HCT116 (cell line): Measurements from ENCODE around the gene HDAC11. TPM values are rescaled to one million over a fixed set of nuclear protein-coding genes. Genes with fewer than 3 reads are reported as not detected.

Source experiments
- ATAC-seq: fragments of 200-7000 bp; cut with Tn5 transposase; 2 replicates; pipeline ENCODE4 v1.9.1; 2020; ENCODE audit warnings: mild to moderate bottlenecking, moderate library complexity
- BruUV-seq: library from RNA; stranded (reverse); fragments of 400-500 nt; replicated peaks from 2 replicates; lab custom pipeline; 2021; lab: Mats Ljungman, UMichigan
- CTCF ChIA-PET: fragments of 300-600 bp; sonication (Branson Sonifier 250); formaldehyde crosslinking; loops from one replicate; lab custom pipeline; 2021; ENCODE audit warnings: antibody characterized with exemption; lab: Charles Lee
- POLR2A ChIA-PET: fragments of 300-600, 350-600 bp; sonication (Branson Sonifier 250); formaldehyde crosslinking; loops from one replicate; lab custom pipeline; 2021; ENCODE audit warnings: antibody characterized with exemption; lab: Charles Lee
- RAD21 ChIA-PET, 2 experiments: fragments of 300-600 bp; sonication (Branson Sonifier 250); formaldehyde crosslinking; loops; one replicate each; lab custom pipeline; 2023; ENCODE audit warnings: low total read pairs in 2 of 2; ENCODE audit not compliant: uncharacterized antibody in 2 of 2, unreplicated experiment in 2 of 2, low non-redundant PET in 1 of 2; lab: Charles Lee
- DNase-seq: peaks from one replicate; pipeline ENCODE4 v3.0.0-alpha.2; 2010; ENCODE audit warnings: low read depth, low spot score
- H2AFZ ChIP-seq: fragments of 200-600 bp; shearing (Covaris generic), sonication (generic); 2 replicates; pipeline ENCODE4 v1.6.1; 2017; ENCODE audit warnings: low read depth, mixed run types, mixed read lengths, antibody characterized with exemption, low read length; ENCODE audit not compliant: poor library complexity, severe bottlenecking
- H3K27ac ChIP-seq: 2 replicates; pipeline ENCODE4 v1.5.1; 2012; ENCODE audit warnings: low read depth, low read length
- H3K27me3 ChIP-seq: fragments of 200-600 bp; sonication (generic); 2 replicates; pipeline ENCODE4 v1.6.1; 2016; ENCODE audit warnings: mixed run types, low read length, mixed read lengths; ENCODE audit not compliant: insufficient read depth
- H3K36me3 ChIP-seq, 2 experiments: fragments of 200-500 bp in 1 of 2; fragments of 200-600 bp in 1 of 2; sonication (Bioruptor generic) in 1 of 2; sonication (generic) in 1 of 2; 2 replicates each; pipeline versions ENCODE4 v1.5.1 to v1.6.1; 2014 to 2016; ENCODE audit warnings: low read length in 2 of 2, inconsistent platforms in 1 of 2, mixed read lengths in 1 of 2, mixed run types in 1 of 2; ENCODE audit not compliant: insufficient read depth in 2 of 2, control insufficient read depth in 1 of 2
- H3K4me1 ChIP-seq, 2 experiments: fragments of 200-600 bp in 1 of 2; sonication (generic) in 1 of 2; 2 replicates each; pipeline versions ENCODE4 v1.5.1 to v1.6.1; 2012 to 2017; ENCODE audit warnings: low read length in 2 of 2, inconsistent platforms in 1 of 2, mild to moderate bottlenecking in 1 of 2, mixed read lengths in 1 of 2, mixed run types in 1 of 2, moderate library complexity in 1 of 2; ENCODE audit not compliant: insufficient read depth in 2 of 2, control insufficient read depth in 1 of 2
- H3K4me2 ChIP-seq: fragments of 200-600 bp; sonication (generic); 2 replicates; pipeline ENCODE4 v1.6.1; 2017; ENCODE audit warnings: mixed run types, low read length, mixed read lengths
- H3K4me3 ChIP-seq, 2 experiments: fragments of 200-600 bp in 1 of 2; sonication (generic) in 1 of 2; replicated peaks in 1 of 2; 2 replicates each; pipeline ENCODE4 v1.5.1; 2011 to 2016; ENCODE audit warnings: low read length in 2 of 2, control low read depth in 1 of 2, low read depth in 1 of 2, mild to moderate bottlenecking in 1 of 2, mixed read lengths in 1 of 2, mixed run types in 1 of 2
- H3K79me2 ChIP-seq: fragments of 200-600 bp; sonication (generic); 2 replicates; pipeline ENCODE4 v1.6.1; 2017; ENCODE audit warnings: mild to moderate bottlenecking, mixed run types, low read length, moderate library complexity, mixed read lengths; ENCODE audit not compliant: insufficient read depth
- H3K9ac ChIP-seq: fragments of 200-600 bp; sonication (generic); 2 replicates; pipeline ENCODE4 v1.6.1; 2016; ENCODE audit warnings: low read length, mixed read lengths
- H3K9me2 ChIP-seq: fragments of 200-600 bp; sonication (generic), shearing (Covaris generic); 2 replicates; pipeline ENCODE4 v1.6.1; 2017; ENCODE audit warnings: mixed run types, mild to moderate bottlenecking, moderate library complexity; ENCODE audit not compliant: insufficient read depth
- H3K9me3 ChIP-seq, 2 experiments: fragments of 200-500 bp in 1 of 2; fragments of 200-600 bp in 1 of 2; sonication (Bioruptor generic) in 1 of 2; sonication (generic) in 1 of 2; 2 replicates each; pipeline ENCODE4 v1.6.1; 2014 to 2017; ENCODE audit warnings: low read length in 2 of 2, mixed read lengths in 2 of 2, inconsistent platforms in 1 of 2, low read depth in 1 of 2, mild to moderate bottlenecking in 1 of 2, mixed run types in 1 of 2, moderate library complexity in 1 of 2; ENCODE audit not compliant: control insufficient read depth in 1 of 2, insufficient read depth in 1 of 2
- H4K20me1 ChIP-seq: fragments of 200-600 bp; sonication (generic), shearing (Covaris generic); 2 replicates; pipeline ENCODE4 v1.6.1; 2017; ENCODE audit warnings: mixed run types, mild to moderate bottlenecking, moderate library complexity; ENCODE audit not compliant: insufficient read depth
- CEBPB ChIP-seq: IDR thresholded peaks from 2 replicates; pipeline ENCODE4 v1.6.1; 2012; ENCODE audit warnings: low read depth
- EZH2phosphoT487 ChIP-seq: fragments of 200-600 bp; IDR thresholded peaks from 2 replicates; pipeline ENCODE4 v1.6.1; 2018; ENCODE audit warnings: antibody characterized with exemption, borderline replicate concordance
- JUND ChIP-seq: IDR thresholded peaks from 2 replicates; pipeline ENCODE4 v1.6.1; 2012
- POLR2A ChIP-seq: IDR thresholded peaks from 2 replicates; pipeline ENCODE4 v1.7.0; 2011; ENCODE audit warnings: borderline replicate concordance; ENCODE audit not compliant: insufficient read depth, insufficient read length; ENCODE audit errors: extremely low read depth
- POLR2AphosphoS5 ChIP-seq: IDR thresholded peaks from 2 replicates; pipeline ENCODE4 v1.6.1; 2011; ENCODE audit warnings: mild to moderate bottlenecking, low read depth, low read length, moderate library complexity
- SIN3A ChIP-seq: IDR thresholded peaks from 2 replicates; pipeline ENCODE4 v1.6.1; 2012; ENCODE audit warnings: low read depth
- TCF7L2 ChIP-seq: IDR thresholded peaks from 2 replicates; pipeline ENCODE4 v1.7.0; 2011; ENCODE audit warnings: borderline replicate concordance, inconsistent platforms; ENCODE audit not compliant: insufficient read depth, insufficient read length; ENCODE audit errors: extremely low read depth
- YY1 ChIP-seq: IDR thresholded peaks from 2 replicates; pipeline ENCODE4 v1.6.1; 2011; ENCODE audit warnings: low read length, low read depth, moderate library complexity, mild to moderate bottlenecking; ENCODE audit not compliant: insufficient replicate concordance; ENCODE audit errors: extremely low read depth
- intact Hi-C: fragments of 100-400 bp; cut with micrococcal nuclease; formaldehyde crosslinking; loops from 2 replicates; pipeline ENCODE4 v1.10.0; 2022
- total RNA-seq: library from RNA; stranded (reverse); gene quantifications from one replicate; pipeline ENCODE4 v1.2.1, GENCODE V29; 2021; ENCODE audit not compliant: unreplicated experiment
- TF ChIP-seq, protein P1 (sequence below): IDR thresholded peaks from 2 replicates; pipeline ENCODE4 v1.6.1; 2012
- TF ChIP-seq, protein P2 (sequence below), 3 experiments: fragments of 200-600 bp in 1 of 3; sonication (generic) in 1 of 3; IDR thresholded peaks in 2 of 3; conservative IDR thresholded peaks in 1 of 3; 2 replicates each; pipeline ENCODE4 v1.5.1; 2012 to 2017; ENCODE audit warnings: low read depth in 2 of 3, low read length in 2 of 3, antibody characterized with exemption in 1 of 3, borderline replicate concordance in 1 of 3, control low read depth in 1 of 3, mild to moderate bottlenecking in 1 of 3, mixed read lengths in 1 of 3, mixed run types in 1 of 3, moderate library complexity in 1 of 3; ENCODE audit not compliant: insufficient read depth in 1 of 3

Gene HDAC11
- total RNA-seq, 1 experiment from 2014 or later: 16.1 TPM

DNA sequence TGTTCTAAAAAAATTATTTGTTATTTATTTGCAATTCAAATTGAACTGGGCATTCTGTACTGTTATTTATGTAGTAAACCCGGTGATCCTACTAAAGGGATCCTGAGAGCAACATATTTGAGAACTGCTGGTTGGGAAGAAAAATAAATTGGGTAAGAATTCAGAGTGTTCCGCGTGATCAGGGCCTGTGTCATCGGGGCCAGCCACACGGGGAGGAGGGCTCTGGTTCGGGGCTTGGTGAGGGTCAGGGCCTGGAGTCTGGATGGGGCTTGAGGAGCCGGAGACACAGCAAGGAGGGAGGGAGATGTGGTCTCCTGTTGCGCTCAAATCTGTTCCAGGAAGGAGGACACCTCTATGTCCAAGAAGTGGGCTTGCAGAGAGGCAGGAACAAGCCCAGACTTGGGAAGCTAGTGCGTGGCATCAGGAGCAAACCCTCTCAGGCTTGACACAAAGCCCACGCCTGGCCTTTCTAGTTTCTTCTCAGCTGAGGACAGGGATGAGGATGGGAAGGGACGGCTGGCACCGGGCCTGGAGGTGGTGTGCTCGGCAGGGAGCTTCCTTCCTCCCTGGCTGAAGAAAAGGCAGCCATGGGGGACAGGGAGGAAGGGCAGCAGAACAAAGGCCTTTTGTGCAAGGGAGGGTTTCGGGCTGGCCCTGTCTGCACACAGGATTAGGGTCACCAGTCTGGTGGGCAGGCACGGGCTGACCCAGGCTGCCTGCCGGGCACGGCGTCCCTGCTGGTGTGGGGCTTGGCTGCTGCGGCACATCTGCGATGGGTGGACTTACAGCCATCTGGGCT, 45.9 kb downstream of the HDAC11 start:
- Histone ChIP-seq H3K79me2 (no peaks in the 10 kb centered on the region), H3K9me2 (no peaks in the 10 kb centered on the region), H3K4me2 (no peak overlapping the region), H3K36me3 (no peaks in the 10 kb centered on the region), H3K4me3 (no peak overlapping the region), H2AFZ (no peak overlapping the region), H3K9ac (no peak overlapping the region), H4K20me1 (no peaks in the 10 kb centered on the region), H3K27ac (peak overlapping the region; percentile 32; the same call in 1 of the 2 replicates), H3K9me3 (no peaks in the 10 kb centered on the region), H3K4me1 (peaks cover 0 to 17% of the 10 kb centered on the region in 2 experiments; a peak in 2 of 4 replicates), H3K27me3 (no peaks in the 10 kb centered on the region)
- ChIA-PET RAD21 (no interaction called here), POLR2A (interaction anchor here (0.7 to 1.3 kb wide), 2 partner anchors 11 to 12 kb away, joined by 3 read pairs; no protein-coding TSS in a partner anchor), CTCF (interaction anchor here (1.0 to 1.4 kb wide), 2 partner anchors 30 to 434 kb away, joined by 3 to 4 read pairs; no protein-coding TSS in a partner anchor)
- ATAC-seq: no peak
- BruUV-seq: no TSS peak
- TF ChIP-seq, protein P1, sequence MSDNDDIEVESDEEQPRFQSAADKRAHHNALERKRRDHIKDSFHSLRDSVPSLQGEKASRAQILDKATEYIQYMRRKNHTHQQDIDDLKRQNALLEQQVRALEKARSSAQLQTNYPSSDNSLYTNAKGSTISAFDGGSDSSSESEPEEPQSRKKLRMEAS: no peak
- TF ChIP-seq POLR2A: no peak
- no peak for TF ChIP-seq CEBPB
- TF ChIP-seq, protein P2, sequence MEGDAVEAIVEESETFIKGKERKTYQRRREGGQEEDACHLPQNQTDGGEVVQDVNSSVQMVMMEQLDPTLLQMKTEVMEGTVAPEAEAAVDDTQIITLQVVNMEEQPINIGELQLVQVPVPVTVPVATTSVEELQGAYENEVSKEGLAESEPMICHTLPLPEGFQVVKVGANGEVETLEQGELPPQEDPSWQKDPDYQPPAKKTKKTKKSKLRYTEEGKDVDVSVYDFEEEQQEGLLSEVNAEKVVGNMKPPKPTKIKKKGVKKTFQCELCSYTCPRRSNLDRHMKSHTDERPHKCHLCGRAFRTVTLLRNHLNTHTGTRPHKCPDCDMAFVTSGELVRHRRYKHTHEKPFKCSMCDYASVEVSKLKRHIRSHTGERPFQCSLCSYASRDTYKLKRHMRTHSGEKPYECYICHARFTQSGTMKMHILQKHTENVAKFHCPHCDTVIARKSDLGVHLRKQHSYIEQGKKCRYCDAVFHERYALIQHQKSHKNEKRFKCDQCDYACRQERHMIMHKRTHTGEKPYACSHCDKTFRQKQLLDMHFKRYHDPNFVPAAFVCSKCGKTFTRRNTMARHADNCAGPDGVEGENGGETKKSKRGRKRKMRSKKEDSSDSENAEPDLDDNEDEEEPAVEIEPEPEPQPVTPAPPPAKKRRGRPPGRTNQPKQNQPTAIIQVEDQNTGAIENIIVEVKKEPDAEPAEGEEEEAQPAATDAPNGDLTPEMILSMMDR (IDR thresholded peaks at IDR 0.05 in 2 of 3, conservative IDR thresholded peaks at IDR 0.05 in 1 of 3; ENCODE audit: borderline replicate concordance in 1 of 3, insufficient read depth in 1 of 3, low read depth in 2 of 3, low read length in 2 of 3): no peak
- TF ChIP-seq YY1: no peak
- no peak for TF ChIP-seq TCF7L2
- TF ChIP-seq POLR2AphosphoS5: no peak
- TF ChIP-seq SIN3A: no peak
- TF ChIP-seq EZH2phosphoT487: no peak
- no peak for TF ChIP-seq JUND
- no peak for DNase-seq
- intact Hi-C loops: no loop called here
